GM23248 (cell line): ENCODE data around the gene KATNA1. TPM values are rescaled to one million over a fixed set of nuclear protein-coding genes. Genes with fewer than 3 reads are reported as not detected.

Experiments used
- DNase-seq: peaks from one replicate; pipeline ENCODE4 v3.0.0-alpha.2; 2015
- H2AFZ ChIP-seq: fragments of 200-600 bp; sonication (generic); 2 replicates; pipeline ENCODE4 v1.6.1; 2016; ENCODE audit warnings: antibody characterized with exemption
- H3F3A ChIP-seq: fragments of 200-600 bp; sonication (generic); 2 replicates; pipeline ENCODE4 v1.6.1; 2016; ENCODE audit warnings: mild to moderate bottlenecking, antibody characterized with exemption, mixed run types; ENCODE audit not compliant: insufficient read depth
- H3K27ac ChIP-seq: fragments of 200-600 bp; sonication (generic); 2 replicates; pipeline ENCODE4 v1.5.1; 2016; ENCODE audit warnings: mild to moderate bottlenecking
- H3K27me3 ChIP-seq: fragments of 200-600 bp; sonication (generic); replicated peaks from 2 replicates; pipeline ENCODE4 v1.6.1; 2016; ENCODE audit warnings: mild to moderate bottlenecking; ENCODE audit not compliant: insufficient read depth
- H3K36me3 ChIP-seq: fragments of 200-600 bp; sonication (generic); 2 replicates; pipeline ENCODE4 v1.6.1; 2016; ENCODE audit warnings: low read depth, mild to moderate bottlenecking
- H3K4me1 ChIP-seq: fragments of 200-600 bp; sonication (generic); 2 replicates; pipeline ENCODE4 v1.6.1; 2016; ENCODE audit warnings: mild to moderate bottlenecking; ENCODE audit not compliant: insufficient read depth
- H3K4me2 ChIP-seq: fragments of 200-600 bp; sonication (generic); one replicate; pipeline ENCODE4 v1.6.1; 2016; ENCODE audit warnings: mild to moderate bottlenecking; ENCODE audit not compliant: unreplicated experiment
- H3K4me3 ChIP-seq: fragments of 200-600 bp; sonication (generic); 2 replicates; pipeline ENCODE4 v1.5.1; 2016; ENCODE audit warnings: mild to moderate bottlenecking
- H3K79me2 ChIP-seq: fragments of 200-600 bp; sonication (generic); 2 replicates; pipeline ENCODE4 v1.6.1; 2016; ENCODE audit warnings: mild to moderate bottlenecking; ENCODE audit not compliant: insufficient read depth
- H3K9ac ChIP-seq: fragments of 200-600 bp; sonication (generic); 2 replicates; pipeline ENCODE4 v1.6.1; 2016; ENCODE audit warnings: mild to moderate bottlenecking
- H3K9me2 ChIP-seq: fragments of 200-600 bp; sonication (generic); 2 replicates; pipeline ENCODE4 v1.6.1; 2016; ENCODE audit warnings: mixed run types, mild to moderate bottlenecking, moderate library complexity; ENCODE audit not compliant: insufficient read depth
- H3K9me3 ChIP-seq: fragments of 200-600 bp; sonication (generic); one replicate; pipeline ENCODE4 v1.6.1; 2017; ENCODE audit warnings: low read depth
- H4K20me1 ChIP-seq: fragments of 200-600 bp; sonication (generic); 2 replicates; pipeline ENCODE4 v1.6.0; 2016; ENCODE audit not compliant: insufficient read depth
- EZH2 ChIP-seq: fragments of 200-600 bp; sonication (generic); IDR thresholded peaks from 2 replicates; pipeline ENCODE4 v1.6.1; 2018; ENCODE audit warnings: antibody characterized with exemption, mild to moderate bottlenecking; ENCODE audit not compliant: insufficient read depth, poor library complexity, severe bottlenecking
- EZH2phosphoT487 ChIP-seq: fragments of 200-600 bp; sonication (generic); IDR thresholded peaks from 2 replicates; pipeline ENCODE4 v1.6.1; 2018; ENCODE audit warnings: antibody characterized with exemption, moderate library complexity, mild to moderate bottlenecking, low read depth; ENCODE audit not compliant: insufficient read depth
- WGBS, 2 experiments: methylation state at CpG; one replicate each; pipeline ENCODE4 v1.1.6; 2015 to 2017; ENCODE audit warnings: low lambda C conversion rate in 2 of 2, low coverage in 1 of 2; ENCODE audit errors: missing lambda C conversion rate in 2 of 2; 5-methylcytosine and 5-hydroxymethylcytosine counted together
- in situ Hi-C: fragments of 300-500 bp; cut with MboI; formaldehyde crosslinking; loops from 2 replicates; pipeline ENCODE4 v1.15.0; 2020
- polyA plus RNA-seq: library from polyadenylated mRNA; unstranded; fragments of >200 nt; fragmentation: Nextera tagmentation; extraction: Ambion mirVana; gene quantifications from 2 replicates; pipeline ENCODE4 v1.2.1, GENCODE V29; 2016
- total RNA-seq: library from RNA; depleted of rRNA; stranded (reverse); fragments of >200 nt; shearing (Covaris generic); gene quantifications from 2 replicates; pipeline ENCODE4 v1.2.3, GENCODE V29; 2014

KATNA1 gene
- total and polyA plus RNA-seq, 2 experiments from 2014 or later, result 27.1 to 30.9 TPM

GRCh38 chr6:149560736-149561135, 87.8 kb downstream of the KATNA1 start:
- Histone ChIP-seq H3K9me3 (no peaks in the 10 kb centered on the region), H3K4me3 (no peak overlapping the region), H3K27me3 (no peaks in the 10 kb centered on the region), H2AFZ (no peak overlapping the region), H3F3A (peaks cover 14% of the 10 kb centered on the region; the same call in 1 of the 2 replicates), H3K4me2 (no peak overlapping the region), H3K27ac (no peak overlapping the region), H3K4me1 (peaks cover 9% of the 10 kb centered on the region), H4K20me1 (no peaks in the 10 kb centered on the region), H3K9ac (no peak overlapping the region), H3K9me2 (no peaks in the 10 kb centered on the region), H3K36me3 (no peaks in the 10 kb centered on the region), H3K79me2 (no peaks in the 10 kb centered on the region)
- TF ChIP-seq EZH2phosphoT487 (no peak), EZH2 (no peak)
- peak; percentile 39 for DNase-seq
- in situ Hi-C loops, result no loop called here
- WGBS, 2 experiments, result 84% methylated on average over 3 of the region's 3 CpGs

GRCh38 chr6:149559389-149559788, 89.1 kb downstream of the KATNA1 start:
- no peak overlapping the region for H2AFZ ChIP-seq
- no peak overlapping the region for H3K27ac ChIP-seq
- peaks cover 14% of the 10 kb centered on the region; the same call in 1 of the 2 replicates for H3F3A ChIP-seq
- H3K4me1 ChIP-seq, result peaks cover 9% of the 10 kb centered on the region
- no peak overlapping the region for H3K9ac ChIP-seq
- no peaks in the 10 kb centered on the region for H3K36me3 ChIP-seq
- H3K9me2 ChIP-seq, result no peaks in the 10 kb centered on the region
- in situ Hi-C loops, result no loop called here
- H3K4me2 ChIP-seq, result no peak overlapping the region
- TF ChIP-seq EZH2phosphoT487, result no peak
- TF ChIP-seq EZH2, result no peak
- no peak for DNase-seq
- H3K79me2 ChIP-seq, result no peaks in the 10 kb centered on the region
- no peak overlapping the region for H3K4me3 ChIP-seq
- H4K20me1 ChIP-seq, result no peaks in the 10 kb centered on the region
- WGBS, 2 experiments, result 93 to 94% methylated on average over 2 of the region's 2 CpGs
- no peaks in the 10 kb centered on the region for H3K27me3 ChIP-seq
- no peaks in the 10 kb centered on the region for H3K9me3 ChIP-seq

- Histone ChIP-seq H3K9ac (no peak overlapping the region), H3K27me3 (no peaks in the 10 kb centered on the region), H3K27ac (no peak overlapping the region), H3K4me1 (no peaks in the 10 kb centered on the region), H3K4me3 (no peak overlapping the region), H3K36me3 (no peaks in the 10 kb centered on the region), H2AFZ (no peak overlapping the region), H3K9me3 (no peaks in the 10 kb centered on the region), H3K9me2 (no peaks in the 10 kb centered on the region), H3K79me2 (no peaks in the 10 kb centered on the region), H3F3A (peaks cover 4% of the 10 kb centered on the region; the same call in 1 of the 2 replicates), H4K20me1 (no peaks in the 10 kb centered on the region), H3K4me2 (no peak overlapping the region)
- no peak for DNase-seq
- in situ Hi-C loops, result no loop called here
- TF ChIP-seq EZH2 (no peak), EZH2phosphoT487 (no peak)
These were observed 90.5 kb downstream of the KATNA1 start for GRCh38 chr6:149558029-149558428.

GRCh38 chr6:149551920-149552319, 96.6 kb downstream of the KATNA1 start:
- no peaks in the 10 kb centered on the region for H3K27me3 ChIP-seq
- H2AFZ ChIP-seq, result no peak overlapping the region
- in situ Hi-C loops, result no loop called here
- no peaks in the 10 kb centered on the region for H4K20me1 ChIP-seq
- H3K27ac ChIP-seq, result no peak overlapping the region
- no peaks in the 10 kb centered on the region for H3K9me2 ChIP-seq
- no peak for DNase-seq
- no peaks in the 10 kb centered on the region; the same call in 1 of the 2 replicates for H3F3A ChIP-seq
- H3K4me2 ChIP-seq, result no peak overlapping the region
- H3K9me3 ChIP-seq, result no peaks in the 10 kb centered on the region
- TF ChIP-seq EZH2phosphoT487, result no peak
- no peak for TF ChIP-seq EZH2
- no peaks in the 10 kb centered on the region for H3K79me2 ChIP-seq
- no peaks in the 10 kb centered on the region for H3K36me3 ChIP-seq
- no peaks in the 10 kb centered on the region for H3K4me1 ChIP-seq
- 34 to 52% methylated on average over 4 to 5 of the region's 5 CpGs for WGBS, 2 experiments
- no peak overlapping the region for H3K9ac ChIP-seq
- H3K4me3 ChIP-seq, result no peak overlapping the region
